Non-pigmented ciliary epithelial cell (primary cell): ENCODE data around the gene C1QTNF3.

Experiments
- DNase-seq: peaks from one replicate; pipeline ENCODE4 v3.0.0-alpha.2; 2010; ENCODE audit warnings: low read depth

C1QTNF3 gene

DNA sequence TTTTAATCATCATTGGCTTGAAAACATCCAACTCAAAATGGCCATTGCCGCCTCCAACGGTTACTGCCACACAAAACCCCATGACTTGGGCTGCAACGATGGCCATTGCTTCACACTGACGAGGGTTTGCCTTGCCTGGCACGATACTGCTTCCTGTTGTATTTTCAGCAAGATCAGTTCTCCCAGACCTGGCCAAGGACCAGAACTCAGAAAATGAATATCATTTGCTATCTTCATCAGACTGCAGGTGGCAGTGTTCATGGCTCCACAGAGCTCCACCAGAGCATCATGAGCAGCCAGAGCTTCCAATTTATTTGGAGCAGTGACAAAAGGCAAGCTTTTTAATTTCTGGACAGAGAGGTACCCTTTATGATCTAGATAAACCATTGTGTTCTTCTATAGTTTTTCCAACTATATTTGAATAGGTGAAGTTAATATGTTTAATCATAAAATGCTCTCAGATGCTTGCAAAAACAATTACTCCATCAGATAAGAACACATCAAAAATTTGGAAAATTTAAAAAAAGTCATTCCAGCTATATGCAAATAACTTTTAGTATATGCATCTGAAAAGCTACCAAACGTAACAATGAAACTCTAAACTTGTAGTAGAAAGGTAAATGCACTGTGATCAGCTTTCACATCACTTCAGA lies 45.6 kb downstream of the C1QTNF3 start:
- no peak for DNase-seq

DNA sequence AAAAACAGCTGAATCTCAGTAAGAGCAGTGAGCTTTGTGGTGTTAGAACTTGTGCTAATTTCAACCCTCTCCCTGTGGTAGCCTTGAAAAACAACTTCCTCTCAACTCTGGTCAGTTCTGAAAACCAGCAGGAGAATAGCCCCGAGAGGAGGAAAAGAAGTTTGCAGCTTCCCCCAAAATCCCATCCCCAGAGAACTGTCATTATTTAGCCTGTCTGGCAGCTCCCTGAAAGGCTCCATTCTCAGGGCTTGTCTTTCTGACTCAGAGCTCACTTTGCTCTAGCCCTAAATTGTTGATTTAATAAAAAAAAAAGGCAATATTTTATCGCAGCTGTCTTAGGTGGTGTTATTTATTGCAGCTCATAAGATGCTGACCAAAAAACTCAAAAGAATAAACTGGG lies 47.1 kb downstream of the C1QTNF3 start:
- DNase-seq = no peak

DNA sequence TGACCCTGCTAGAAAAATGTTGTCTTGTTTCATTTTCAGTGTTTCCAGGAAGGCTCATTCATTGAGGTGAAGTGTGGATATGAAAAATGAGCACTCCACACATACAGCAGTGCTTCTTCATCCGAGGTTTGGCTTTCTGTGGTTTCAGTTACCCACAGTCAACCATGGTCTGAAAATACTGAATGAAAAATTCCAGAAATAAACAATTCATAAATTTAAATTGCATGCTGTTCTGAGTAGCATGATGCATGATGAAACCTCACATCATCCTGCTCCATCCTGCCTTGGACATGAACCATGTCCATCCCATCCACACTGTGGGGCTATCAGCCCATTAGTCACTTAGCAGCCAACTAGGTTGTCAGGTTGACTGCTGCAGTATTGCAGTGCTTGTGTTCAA lies 48.2 kb downstream of the C1QTNF3 start:
- no peak for DNase-seq

DNA sequence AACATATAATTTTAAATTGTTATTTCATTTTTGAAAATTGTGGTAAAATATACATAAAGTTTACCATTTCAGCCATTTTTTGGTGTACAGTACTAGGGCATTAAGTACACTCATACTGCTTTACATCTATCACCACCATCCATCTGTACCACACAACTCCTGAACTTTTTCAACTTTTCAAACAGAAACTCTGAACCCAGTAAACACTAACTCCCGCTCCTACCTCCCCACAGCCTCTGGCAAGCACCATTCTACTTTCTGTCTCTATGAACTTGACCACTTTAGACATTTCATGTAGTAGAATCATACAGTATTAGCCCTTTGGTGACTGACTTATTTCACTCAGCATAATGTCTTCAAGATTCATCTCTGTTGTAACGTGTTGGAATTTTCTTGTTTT lies 50.1 kb downstream of the C1QTNF3 start:
- no peak for DNase-seq

DNA sequence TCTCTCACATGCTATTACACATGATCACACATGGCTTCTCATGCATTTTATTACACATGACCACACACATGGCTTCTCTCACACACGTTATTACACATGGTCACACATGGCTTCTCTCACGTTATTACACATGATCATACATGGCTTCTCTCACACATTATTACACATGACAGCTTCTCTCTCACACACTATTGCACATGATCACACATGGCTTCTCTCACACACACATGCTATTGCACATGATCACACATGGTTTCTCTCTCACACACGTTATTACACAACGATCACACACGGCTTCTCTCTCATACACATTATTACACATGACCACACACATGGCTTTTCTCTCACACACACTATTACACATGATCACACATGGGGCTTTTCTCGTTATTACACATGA lies 57.6 kb downstream of the C1QTNF3 start:
- DNase-seq = no peak

DNA sequence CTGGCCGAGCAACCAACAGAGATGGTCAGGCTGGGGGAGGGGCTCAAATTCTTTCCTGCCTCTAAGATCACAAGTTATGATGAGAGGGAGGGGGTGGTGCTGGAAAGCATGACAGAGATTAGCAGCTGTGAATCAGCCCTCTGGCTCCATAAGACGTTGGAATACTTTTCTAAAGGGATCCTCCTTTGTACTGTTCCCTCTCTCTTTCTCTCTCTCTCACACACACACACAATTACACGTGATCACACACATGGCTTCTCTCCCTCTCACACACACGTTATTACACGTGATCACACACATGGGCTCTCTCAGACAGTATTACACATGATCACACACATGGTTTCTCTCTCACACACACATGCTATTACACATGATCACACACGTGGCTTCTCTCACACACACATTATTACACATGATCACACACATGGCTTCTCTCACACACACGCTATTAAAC lies 58.3 kb downstream of the C1QTNF3 start, which contains the start of gene SLC45A2:
TSS of gene SLC45A2 (minus strand) at position 23 of the 454 bp plus-strand sequence. CDS start 110 bp downstream, outside the sequence.
- no peak for DNase-seq

DNA sequence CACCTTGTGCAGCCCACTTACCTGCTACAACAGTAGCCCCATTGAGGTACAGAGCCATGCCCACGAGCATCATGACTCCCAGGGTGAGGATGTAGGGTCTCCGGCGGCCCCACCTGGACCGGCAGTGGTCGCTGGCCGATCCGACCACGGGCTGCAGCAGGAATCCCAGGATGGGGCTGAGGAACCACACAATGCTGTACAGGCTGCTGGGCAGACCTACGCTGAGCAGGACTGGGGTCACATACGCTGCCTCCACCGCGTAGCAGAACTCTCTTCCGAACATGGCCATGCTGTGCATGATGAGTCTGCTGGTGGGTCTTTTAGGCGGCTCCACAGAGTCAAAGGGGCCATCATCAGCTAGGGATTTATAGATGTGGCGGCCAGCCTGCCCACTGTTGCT lies 58.8 kb downstream of the C1QTNF3 start:
- no peak for DNase-seq

DNA sequence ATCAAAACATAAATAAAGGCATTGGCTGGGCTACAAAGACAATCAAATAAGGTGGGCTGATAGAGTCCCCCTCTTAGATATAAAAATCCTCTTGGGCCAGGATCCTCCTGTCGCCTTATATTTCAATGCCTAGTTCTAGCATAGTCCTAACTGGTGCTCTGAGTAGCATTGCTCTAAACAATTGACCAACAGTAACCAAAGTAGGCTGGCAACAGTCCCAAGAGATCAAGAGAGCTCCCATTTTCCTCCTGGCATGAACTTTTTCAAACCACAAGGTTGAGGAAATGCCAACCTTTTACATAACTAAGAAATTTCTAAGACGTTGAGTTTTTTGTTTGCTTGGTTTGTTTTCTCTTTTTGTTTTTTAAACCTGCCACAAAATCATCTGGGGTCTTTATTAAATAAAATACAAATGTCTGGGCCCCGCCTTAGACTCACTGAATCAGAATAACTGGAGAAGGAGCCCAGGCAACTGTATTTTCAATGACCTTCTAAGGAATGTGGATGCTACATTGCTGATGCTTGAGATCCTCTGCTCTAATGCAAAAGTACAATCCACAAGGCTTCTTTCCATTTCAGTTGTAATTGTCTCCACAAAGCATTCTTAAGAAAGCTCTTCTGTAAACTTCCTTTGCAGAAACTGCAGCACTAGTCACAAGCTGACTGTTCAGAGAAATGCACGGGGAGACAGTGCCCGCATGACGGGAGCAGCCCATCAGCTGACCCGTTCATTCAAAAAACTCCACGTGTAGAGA lies 61.4 kb downstream of the C1QTNF3 start:
- DNase-seq = no peak

DNA sequence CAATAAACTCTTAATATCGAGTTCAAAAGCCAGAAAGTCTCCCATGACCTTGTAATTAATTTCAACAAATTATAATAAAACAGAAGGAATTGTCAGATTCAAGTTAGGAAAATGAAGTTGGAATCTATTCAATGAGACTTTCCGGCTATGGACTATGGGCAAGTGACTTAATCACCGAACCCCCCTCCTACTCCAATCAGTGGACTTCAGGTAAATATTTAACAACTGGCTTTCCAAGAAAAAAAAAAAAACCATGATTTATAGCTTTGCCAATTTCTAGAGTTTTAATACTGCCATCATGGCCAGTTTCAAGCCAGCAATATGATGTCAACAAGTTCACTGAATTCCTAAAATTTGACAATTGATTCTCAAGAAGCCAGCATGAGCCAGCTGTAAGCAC lies 63.0 kb downstream of the C1QTNF3 start:
- DNase-seq = no peak

DNA sequence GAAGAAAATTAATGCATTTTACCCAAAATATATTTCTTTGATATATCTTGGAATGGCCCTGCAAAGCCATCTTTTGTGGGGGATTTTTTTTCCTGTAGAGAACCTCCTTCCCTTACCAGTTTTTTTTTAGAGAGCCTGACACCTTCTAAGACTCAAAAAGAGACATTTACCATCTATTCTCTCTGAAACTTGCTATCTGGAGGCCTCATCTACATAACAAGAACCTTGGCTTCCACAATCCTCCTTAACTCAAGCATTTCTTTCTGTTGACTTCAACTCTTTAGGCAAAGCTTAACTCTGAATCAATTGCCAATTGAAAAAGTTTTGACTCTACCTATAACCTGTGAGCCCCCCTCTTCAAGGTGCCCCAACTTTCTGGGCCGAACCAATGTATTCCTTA lies 64.7 kb downstream of the C1QTNF3 start:
- no peak for DNase-seq

DNA sequence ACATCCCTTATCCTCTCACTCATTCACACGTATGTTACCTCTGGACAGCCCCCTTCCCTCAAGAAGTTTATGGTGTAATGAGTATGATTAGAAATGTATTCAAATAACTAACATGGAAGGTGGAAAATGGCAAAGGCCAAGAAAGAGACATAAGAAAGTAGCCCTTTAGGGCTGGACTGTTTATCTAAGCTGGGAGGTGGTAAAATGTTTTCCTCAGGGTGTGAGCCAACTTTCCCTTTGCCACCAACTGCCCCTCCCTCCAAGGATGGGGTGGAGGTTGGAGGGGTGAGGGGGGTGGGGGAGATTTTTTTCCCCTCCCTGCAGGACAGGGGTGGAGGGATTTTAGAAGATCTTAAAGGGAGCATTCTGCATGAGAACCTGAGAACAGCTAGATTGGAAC lies 66.7 kb downstream of the C1QTNF3 start:
- DNase-seq = no peak

DNA sequence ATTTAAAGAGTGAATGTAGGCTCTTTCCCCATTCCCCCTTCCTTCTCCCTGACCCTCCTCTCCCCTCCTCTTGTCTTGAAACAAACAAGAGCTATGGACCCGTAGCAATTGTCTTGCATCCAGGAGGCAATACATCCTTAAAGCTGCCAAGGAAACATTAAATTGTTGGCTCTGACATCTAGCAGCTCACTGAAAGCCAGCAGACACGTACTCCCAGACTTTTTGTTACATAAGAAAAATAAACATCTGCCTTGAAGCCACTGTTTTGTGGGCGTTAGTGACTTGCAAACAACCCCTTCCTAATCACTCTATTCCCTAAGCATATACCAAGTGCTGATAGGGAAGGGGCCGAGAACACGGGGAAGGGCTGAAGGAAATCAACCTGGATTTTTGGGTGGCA lies 67.2 kb downstream of the C1QTNF3 start:
- no peak for DNase-seq

DNA sequence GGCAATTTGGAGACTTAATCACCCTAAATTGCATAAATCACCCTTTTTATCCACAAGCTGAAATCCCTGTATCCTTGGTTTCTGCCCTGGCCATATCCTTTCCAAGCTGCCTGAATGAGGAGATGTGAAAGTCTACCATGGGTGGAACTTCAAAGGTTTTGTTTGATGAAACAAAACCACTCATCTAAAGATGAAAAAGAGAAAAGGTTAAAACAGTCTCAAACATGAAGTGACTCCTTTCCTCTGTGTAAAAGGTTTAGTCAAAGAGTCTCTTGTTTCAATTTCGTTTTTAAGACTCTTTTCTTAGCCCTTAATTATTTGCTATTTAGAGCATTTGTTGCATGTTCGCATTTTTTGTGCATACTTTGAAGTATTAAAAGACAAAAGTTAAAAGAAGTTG lies 69.7 kb downstream of the C1QTNF3 start:
- DNase-seq = no peak

DNA sequence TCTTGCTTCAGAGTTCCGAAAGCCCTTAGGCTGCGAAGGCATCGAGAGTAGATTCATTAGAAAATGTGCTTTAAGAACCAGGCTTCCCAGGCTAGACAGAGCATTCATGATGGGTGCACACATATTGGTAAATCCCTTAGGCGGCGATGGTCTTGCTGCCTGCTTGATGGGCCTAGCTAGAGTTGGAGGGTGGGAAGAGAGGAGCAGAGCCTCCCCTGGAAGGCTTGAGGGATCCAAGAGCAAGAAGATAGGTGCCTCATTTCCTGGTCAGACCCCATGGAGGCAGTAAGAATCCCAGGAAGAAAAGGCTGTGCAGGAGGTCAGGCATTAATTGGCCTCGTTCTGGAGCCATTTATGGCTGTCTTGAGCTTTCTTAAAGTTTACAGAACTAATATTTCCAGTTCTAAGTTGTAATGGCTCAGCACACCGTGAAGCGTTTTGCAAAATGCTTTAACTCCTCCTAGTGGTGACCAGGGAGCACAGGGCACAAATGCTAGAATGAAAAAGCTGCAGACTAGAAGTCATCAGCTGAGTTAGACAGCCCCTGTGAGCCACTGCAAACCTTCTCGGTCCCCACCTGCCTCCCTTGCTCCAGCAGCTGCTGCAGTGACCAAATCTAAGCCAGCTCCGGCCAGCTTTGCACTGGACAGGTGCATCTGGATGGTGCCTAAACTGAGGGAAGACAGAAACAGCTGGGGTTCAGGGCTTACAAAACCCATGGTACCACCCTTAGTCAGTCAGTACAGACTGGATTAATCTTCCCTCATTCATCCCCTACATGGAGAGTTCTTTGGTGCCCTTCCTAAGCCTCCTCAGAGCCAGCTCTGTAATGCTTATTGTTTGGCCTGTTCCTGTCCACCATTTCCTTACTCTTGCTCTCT lies 73.2 kb downstream of the C1QTNF3 start:
- DNase-seq = peak; percentile 28

DNA sequence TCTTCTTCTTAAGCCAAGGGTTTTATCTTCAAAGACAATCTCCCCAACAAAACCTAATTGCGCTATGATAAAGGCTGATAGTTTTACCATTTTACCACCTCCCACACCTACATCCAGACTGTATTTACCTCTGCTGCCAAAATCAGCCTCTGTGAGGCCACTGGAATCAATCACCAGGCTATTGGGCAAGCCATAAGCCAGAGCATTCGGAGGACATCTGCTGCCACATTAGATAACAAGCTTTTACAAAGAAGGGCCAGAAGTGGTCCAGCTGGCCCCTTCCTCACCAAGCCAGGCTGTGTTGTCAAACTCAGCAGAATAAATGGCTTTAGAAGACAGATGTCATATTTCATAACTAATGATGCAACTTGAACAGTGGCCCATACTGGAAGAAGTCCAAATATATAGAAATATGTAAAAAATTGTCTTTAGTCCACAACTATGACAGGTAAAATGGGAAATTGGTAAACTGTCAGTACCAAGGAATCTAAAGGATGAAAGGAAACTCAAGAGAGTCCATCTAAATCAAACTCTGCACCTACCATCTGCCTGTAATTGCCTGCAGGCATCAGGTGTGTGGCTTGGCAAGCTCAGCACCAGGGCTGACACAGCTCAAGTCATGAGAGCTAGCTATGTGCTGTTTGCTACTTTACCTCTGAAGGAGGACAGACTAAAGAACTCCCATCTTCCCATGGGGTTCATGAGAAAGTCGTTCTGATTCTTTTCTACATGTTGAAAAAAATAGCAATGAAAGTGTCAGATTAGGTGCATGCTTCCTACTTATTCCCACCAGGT lies 74.6 kb downstream of the C1QTNF3 start:
- DNase-seq = no peak
